DMS153 treated with DMSO at 0.1 percent for 48 hours (cell line): Measurements from ENCODE around the gene OPCML.

ENCODE experiments used
- DNase-seq: peaks from one replicate; lab custom pipeline; 2025; ENCODE audit not compliant: unreplicated experiment; lab: John Stamatoyannopoulos, UW

The OPCML gene

DNA sequence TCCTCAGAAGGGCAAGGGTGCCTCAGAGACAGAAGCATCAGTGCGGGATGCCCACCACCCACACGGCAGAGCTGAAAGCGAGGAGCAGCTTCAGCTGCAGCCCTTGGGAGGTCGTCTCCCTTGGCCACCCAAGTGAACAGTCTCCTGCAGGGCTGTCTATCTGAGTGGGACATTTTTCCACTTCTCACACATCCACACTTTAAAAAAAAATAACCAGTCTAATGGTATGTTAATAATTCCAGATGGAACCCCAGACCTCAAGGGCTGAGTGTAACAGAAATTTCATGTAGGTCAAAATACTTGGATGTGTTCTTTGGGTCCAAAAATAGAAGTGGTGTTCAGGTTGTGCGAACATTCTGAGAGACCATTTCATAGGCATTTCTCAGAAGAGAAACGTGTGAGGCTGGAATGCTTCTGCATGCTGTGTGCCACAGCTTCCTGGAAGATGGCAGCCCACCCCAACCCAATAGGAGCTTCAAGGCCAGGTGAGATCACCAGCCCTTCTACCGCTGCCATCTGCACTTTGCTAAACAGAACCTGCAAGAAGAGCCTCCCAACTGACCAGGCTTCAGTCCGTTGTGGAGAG, 623.2 kb downstream of the OPCML start:
- no peak for DNase-seq

DNA sequence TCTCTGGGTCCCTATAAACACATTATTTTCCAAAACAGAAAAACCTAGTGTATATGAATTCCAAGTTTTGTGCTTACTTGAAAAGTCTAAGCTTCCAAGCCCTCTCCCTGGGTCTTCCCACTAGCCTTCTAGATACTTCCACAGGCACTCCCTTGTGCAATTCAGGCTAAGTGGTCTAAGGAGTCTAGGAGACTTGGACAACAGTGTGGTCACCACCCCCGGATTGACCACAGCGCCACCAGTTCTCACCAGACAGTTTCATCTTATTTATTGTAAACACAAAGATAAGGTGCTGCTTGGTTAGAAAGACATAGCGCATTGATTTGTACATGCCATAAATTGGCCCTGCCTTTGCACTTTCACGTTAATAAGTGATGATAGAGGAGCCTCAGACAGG, 623.9 kb downstream of the OPCML start:
- no peak for DNase-seq

DNA sequence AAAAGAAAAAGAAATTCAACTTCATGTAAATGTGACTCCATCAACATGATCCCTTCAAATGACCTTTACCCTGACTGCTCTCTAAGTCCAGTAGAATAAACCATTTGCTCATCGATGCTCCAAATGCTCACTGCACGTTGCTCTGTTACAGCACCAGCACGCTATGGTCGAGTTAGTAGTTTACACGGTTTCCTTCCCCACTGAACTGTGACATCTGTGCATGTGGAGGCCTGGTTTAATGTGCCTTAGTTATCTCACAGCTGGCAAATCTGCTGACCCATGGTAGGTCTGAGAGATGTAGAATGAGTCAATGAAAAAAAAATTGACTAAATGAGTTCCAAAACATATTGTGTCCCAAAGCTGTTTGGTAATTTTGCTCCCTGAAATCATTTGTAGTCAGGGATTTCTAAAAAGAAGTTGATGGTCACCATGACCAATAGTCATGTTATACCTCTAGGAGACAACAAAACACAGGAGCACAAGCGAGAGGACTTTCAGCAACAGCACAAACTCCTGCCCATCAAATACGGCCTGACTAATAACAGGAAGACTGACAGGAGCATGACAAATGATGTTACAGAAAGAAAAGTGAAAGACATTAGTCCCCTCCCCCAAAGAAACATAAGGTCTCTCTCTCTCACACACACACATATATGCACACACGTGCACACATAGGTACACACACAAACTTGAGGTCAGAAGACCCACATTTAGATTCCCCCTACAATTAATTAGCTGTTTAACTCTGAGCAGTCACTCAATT, 624.5 kb downstream of the OPCML start:
- DNase-seq: no peak

DNA sequence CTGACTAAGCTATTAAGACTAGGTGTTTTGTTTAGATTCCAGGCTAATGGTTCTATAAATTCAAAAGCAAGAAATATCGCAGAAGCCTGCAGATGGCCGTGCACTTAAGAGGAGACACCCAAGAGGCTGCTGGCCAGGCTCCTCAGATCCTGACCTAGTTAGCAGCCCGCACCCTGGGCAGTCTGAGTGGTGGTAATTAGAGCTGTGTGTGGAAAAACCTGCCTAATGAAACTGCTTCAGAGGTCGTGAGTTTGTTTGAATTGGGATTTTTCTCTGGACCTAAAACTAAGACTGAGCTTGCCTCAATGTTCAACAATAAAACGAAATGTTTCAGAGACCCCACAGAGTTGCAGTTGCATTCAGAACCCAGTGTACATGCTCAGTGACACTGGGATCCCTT, 627.7 kb downstream of the OPCML start:
- no peak for DNase-seq

GRCh38 chr11:132904091-132904490, 628.2 kb downstream of the OPCML start:
- no peak for DNase-seq

GRCh38 chr11:132901638-132902471, 630.4 kb downstream of the OPCML start:
- DNase-seq: no peak

- DNase-seq: no peak
Measured at GRCh38 chr11:132898676-132899075, 633.6 kb downstream of the OPCML start.

DNA sequence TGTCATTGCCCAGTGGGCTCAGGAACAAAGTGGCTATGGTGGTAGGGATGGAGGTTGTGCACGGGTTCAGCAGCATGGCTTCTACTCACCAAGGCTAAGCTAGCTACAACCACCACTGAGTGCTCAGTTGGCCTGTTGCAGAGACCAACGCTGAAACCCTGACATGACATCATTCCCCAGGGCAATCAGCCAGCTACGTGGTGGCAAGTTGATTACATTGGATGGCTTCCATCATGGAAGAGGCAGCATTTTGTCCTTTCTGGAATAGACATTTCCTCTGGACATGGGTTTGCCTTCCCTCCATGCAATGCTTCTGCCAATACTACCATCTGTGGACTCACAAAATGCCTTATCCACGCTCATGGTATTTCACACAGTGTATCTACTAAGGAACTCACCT, 634.3 kb downstream of the OPCML start:
- no peak for DNase-seq

GRCh38 chr11:132895340-132895739, 637.0 kb downstream of the OPCML start:
- no peak for DNase-seq

GRCh38 chr11:132894606-132895005, 637.7 kb downstream of the OPCML start:
- DNase-seq: no peak

DNA sequence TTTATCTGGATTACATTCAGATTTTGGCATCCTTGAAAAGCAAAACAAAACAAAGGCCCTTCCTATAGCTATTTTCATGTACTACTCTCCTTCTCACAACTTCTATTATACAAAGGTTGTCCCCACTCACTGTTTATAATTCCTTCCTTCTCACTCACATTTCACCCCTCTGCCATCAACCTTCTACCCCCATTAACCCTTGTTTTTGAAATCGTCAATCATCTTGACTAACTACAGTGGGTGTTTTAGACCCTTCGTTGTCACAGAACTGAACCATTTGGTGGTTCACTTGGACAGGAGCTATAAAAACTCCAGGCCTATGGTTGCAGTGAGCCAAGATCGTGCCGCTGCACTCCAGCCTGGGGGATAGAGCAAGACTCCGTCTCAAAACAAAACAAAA, 639.4 kb downstream of the OPCML start:
- DNase-seq: no peak

DNA sequence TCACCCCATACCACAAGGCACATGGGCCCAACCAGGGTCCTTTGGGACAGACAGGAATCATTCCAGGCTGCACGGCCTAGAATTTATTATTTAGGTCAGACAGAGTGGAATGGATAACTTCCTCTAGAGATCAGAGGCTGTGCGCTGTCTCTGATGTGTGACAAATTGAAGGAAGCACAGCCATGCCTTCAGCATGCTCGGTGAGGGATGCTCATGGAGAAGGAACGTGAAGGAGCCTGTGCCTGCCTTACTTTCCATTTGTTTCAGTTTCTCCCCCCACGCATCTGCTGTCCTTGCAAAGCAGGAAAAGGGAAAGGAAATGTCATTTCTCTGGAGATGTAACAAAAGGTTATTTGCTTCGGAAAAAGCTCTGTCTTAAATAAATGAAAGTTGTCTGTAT, 644.1 kb downstream of the OPCML start:
- no peak for DNase-seq

DNA sequence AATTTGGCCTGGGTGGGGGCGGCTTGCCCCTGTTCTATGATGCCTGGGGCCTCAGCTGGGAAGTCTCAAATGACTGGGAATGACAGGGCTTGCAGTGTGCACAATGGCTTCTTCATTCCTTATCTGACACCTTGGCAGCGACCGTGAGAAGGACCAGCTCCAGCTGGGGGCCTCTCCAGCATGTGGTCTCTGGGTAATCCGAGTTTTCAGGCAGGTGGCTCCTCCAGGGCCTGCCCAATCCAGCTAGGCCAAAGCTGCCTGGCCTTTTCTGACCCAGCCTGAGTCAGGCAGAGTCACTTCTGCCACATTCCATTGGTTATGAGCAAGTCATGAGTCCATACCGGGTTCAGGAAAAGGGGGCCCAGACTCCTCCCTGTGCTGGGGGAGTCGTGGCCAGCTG, 646.0 kb downstream of the OPCML start:
- DNase-seq: no peak

GRCh38 chr11:132883241-132883640, 649.1 kb downstream of the OPCML start:
- DNase-seq: no peak

GRCh38 chr11:132881622-132882021, 650.7 kb downstream of the OPCML start:
- no peak for DNase-seq

GRCh38 chr11:132878111-132878510, 654.2 kb downstream of the OPCML start:
- DNase-seq: no peak

GRCh38 chr11:132876705-132877104, 655.6 kb downstream of the OPCML start:
- no peak for DNase-seq

DNA sequence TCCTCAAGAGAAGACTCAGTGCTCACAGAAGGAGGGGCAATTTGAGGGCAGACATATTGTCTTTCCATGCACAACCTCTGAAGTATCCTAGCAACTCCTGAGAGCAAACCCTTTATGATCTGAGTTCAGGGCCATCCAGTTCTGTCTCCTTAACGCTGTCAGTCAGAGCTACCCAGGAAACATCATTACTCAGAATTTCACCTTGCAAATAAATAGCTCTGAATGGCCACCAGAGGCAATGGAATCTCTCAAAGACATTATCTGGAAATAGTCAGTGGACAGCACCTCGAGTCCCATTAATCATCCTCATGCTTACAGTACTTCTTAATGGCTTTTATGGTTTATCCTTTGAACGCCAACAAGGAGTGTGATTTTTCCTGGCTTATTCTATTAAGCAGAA, 656.1 kb downstream of the OPCML start:
- DNase-seq: no peak

GRCh38 chr11:132874638-132875037, 657.7 kb downstream of the OPCML start:
- no peak for DNase-seq

- no peak for DNase-seq
Measured at GRCh38 chr11:132873841-132874240, 658.5 kb downstream of the OPCML start.

GRCh38 chr11:132872211-132872610, 660.1 kb downstream of the OPCML start:
- no peak for DNase-seq
